ENCODE measurements around the gene KCNAB2.

KCNAB2 gene

DNA sequence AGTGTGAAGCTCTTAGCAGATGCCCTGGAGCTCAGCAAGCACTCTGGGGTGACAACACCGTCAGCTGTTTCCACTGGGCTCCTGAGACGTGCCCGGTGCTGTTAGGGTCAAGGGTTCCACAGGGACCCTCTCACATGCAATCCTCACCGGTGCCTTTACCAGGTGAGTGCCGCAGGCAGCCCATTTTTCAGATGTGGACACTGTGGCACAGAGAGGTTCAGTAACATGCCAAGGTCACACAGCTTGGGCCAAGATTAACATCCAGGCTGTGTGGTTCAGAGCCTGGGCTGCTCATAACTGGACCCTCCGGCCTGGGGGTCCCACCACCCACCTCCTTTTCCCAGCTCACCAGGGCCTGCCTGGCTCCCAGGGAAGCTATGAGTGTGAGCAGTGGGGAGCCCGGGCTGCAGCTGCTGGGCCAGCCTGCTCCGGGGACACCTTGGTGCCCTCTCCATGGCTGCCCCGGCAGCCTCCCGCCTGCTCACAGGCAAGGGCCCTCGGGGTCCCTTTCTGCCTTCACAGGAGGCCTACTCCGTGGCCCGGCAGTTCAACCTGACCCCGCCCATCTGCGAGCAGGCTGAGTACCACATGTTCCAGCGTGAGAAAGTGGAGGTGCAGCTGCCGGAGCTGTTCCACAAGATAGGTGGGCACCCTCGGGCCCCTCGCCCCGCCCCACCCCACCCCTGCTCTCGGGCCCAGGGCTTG, 49.3 kb downstream of the KCNAB2 start:
- TF ChIP-seq SNAI2 (CRISPR knock-in tag; IDR thresholded peaks at IDR 0.05) (no peak), ZNF8 (CRISPR knock-in tag; IDR thresholded peaks at IDR 0.05) (no peak), ZFP30 (CRISPR knock-in tag; IDR thresholded peaks at IDR 0.05) (no peak), ARNTL (CRISPR knock-in tag; IDR thresholded peaks at IDR 0.05; ENCODE audit: borderline replicate concordance, low read depth) (no peak), PPARA (CRISPR knock-in tag; IDR thresholded peaks at IDR 0.05; ENCODE audit: borderline replicate concordance) (no peak), TOX (CRISPR knock-in tag; IDR thresholded peaks at IDR 0.05; ENCODE audit: borderline replicate concordance) (no peak), ESRRG (CRISPR knock-in tag; IDR thresholded peaks at IDR 0.05) (no peak), ISL1 (CRISPR knock-in tag; IDR thresholded peaks at IDR 0.05) (no peak), TCF4 (CRISPR knock-in tag; IDR thresholded peaks at IDR 0.05; ENCODE audit: borderline replicate concordance) (no peak)
- TF ChIP-seq, protein P1, sequence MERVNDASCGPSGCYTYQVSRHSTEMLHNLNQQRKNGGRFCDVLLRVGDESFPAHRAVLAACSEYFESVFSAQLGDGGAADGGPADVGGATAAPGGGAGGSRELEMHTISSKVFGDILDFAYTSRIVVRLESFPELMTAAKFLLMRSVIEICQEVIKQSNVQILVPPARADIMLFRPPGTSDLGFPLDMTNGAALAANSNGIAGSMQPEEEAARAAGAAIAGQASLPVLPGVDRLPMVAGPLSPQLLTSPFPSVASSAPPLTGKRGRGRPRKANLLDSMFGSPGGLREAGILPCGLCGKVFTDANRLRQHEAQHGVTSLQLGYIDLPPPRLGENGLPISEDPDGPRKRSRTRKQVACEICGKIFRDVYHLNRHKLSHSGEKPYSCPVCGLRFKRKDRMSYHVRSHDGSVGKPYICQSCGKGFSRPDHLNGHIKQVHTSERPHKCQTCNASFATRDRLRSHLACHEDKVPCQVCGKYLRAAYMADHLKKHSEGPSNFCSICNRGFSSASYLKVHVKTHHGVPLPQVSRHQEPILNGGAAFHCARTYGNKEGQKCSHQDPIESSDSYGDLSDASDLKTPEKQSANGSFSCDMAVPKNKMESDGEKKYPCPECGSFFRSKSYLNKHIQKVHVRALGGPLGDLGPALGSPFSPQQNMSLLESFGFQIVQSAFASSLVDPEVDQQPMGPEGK (CRISPR knock-in tag; IDR thresholded peaks at IDR 0.05; ENCODE audit: borderline replicate concordance) = no peak
- ATAC-seq = no peak

DNA sequence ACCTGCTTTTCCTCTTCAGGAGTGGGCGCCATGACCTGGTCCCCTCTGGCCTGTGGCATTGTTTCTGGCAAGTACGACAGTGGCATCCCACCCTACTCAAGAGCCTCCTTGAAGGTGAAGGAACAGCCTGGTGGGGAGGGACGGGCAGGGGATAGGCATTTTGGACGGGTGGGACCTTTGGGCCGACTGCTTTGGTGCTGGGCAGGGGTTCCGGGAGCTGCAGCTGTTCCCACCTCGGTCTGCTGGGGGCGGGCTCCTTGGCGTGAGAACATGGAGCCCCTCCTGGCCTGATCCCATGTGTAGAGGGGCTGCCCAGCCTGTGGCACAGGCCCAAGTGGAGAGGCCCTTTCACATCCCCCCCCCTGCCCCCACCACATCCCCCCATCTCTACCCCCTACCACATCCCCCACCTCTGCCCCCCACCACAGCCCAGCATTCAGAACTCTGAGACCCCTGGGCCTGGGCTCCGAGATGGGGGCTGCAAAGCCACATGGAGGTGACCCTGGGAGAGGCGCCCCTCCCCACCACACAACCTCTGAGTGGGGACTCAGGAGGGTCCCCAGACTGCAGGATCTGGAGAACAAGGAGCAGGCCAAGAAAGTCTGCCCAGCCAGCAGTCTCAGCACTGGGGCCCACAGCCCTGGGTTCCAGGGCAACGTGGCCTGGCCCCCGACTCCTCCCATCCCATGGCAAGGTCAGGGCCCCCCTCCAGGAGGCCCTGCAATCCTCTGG, 50.0 kb downstream of the KCNAB2 start:
- ATAC-seq = no peak
- no peak for TF ChIP-seq GLIS3 (CRISPR knock-in tag; IDR thresholded peaks at IDR 0.05)
- TF ChIP-seq ZFP3 (CRISPR knock-in tag; IDR thresholded peaks at IDR 0.05) = no peak

- no peak for ATAC-seq
- no peak for TF ChIP-seq ZFP30 (CRISPR knock-in tag; IDR thresholded peaks at IDR 0.05)
- no peak for TF ChIP-seq OSR1 (CRISPR knock-in tag; IDR thresholded peaks at IDR 0.05)
- TF ChIP-seq ESRRG (CRISPR knock-in tag; IDR thresholded peaks at IDR 0.05) = no peak
Measured at GRCh38 chr1:6096243-6097116, 50.8 kb downstream of the KCNAB2 start.

GRCh38 chr1:6097117-6097595, 51.5 kb downstream of the KCNAB2 start:
- no peak for ATAC-seq
- TF ChIP-seq, protein P2, sequence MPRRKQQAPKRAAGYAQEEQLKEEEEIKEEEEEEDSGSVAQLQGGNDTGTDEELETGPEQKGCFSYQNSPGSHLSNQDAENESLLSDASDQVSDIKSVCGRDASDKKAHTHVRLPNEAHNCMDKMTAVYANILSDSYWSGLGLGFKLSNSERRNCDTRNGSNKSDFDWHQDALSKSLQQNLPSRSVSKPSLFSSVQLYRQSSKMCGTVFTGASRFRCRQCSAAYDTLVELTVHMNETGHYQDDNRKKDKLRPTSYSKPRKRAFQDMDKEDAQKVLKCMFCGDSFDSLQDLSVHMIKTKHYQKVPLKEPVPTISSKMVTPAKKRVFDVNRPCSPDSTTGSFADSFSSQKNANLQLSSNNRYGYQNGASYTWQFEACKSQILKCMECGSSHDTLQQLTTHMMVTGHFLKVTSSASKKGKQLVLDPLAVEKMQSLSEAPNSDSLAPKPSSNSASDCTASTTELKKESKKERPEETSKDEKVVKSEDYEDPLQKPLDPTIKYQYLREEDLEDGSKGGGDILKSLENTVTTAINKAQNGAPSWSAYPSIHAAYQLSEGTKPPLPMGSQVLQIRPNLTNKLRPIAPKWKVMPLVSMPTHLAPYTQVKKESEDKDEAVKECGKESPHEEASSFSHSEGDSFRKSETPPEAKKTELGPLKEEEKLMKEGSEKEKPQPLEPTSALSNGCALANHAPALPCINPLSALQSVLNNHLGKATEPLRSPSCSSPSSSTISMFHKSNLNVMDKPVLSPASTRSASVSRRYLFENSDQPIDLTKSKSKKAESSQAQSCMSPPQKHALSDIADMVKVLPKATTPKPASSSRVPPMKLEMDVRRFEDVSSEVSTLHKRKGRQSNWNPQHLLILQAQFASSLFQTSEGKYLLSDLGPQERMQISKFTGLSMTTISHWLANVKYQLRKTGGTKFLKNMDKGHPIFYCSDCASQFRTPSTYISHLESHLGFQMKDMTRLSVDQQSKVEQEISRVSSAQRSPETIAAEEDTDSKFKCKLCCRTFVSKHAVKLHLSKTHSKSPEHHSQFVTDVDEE (CRISPR knock-in tag; IDR thresholded peaks at IDR 0.05) = no peak
- TF ChIP-seq SNAI2 (CRISPR knock-in tag; IDR thresholded peaks at IDR 0.05) (no peak), ARNTL (CRISPR knock-in tag; IDR thresholded peaks at IDR 0.05; ENCODE audit: borderline replicate concordance, low read depth) (no peak), CREB5 (CRISPR knock-in tag; IDR thresholded peaks at IDR 0.05; ENCODE audit: low read depth) (no peak), TCF4 (CRISPR knock-in tag; IDR thresholded peaks at IDR 0.05; ENCODE audit: borderline replicate concordance) (no peak), CSDC2 (CRISPR knock-in tag; IDR thresholded peaks at IDR 0.05) (no peak), ZNF8 (CRISPR knock-in tag; IDR thresholded peaks at IDR 0.05) (no peak), ZNF70 (CRISPR knock-in tag; IDR thresholded peaks at IDR 0.05) (no peak), ISL1 (CRISPR knock-in tag; IDR thresholded peaks at IDR 0.05) (no peak), ZC3H10 (CRISPR knock-in tag; IDR thresholded peaks at IDR 0.05) (no peak)

- no peak for ATAC-seq
- TF ChIP-seq OSR1 (CRISPR knock-in tag; IDR thresholded peaks at IDR 0.05) (no peak), GLIS3 (CRISPR knock-in tag; IDR thresholded peaks at IDR 0.05) (no peak), TOX (CRISPR knock-in tag; IDR thresholded peaks at IDR 0.05; ENCODE audit: borderline replicate concordance) (no peak), PPARA (CRISPR knock-in tag; IDR thresholded peaks at IDR 0.05; ENCODE audit: borderline replicate concordance) (no peak), ZC3H10 (CRISPR knock-in tag; IDR thresholded peaks at IDR 0.05) (no peak), RARB (CRISPR knock-in tag; IDR thresholded peaks at IDR 0.05) (no peak)
- TF ChIP-seq, protein P2 (CRISPR knock-in tag; IDR thresholded peaks at IDR 0.05) = no peak
- TF ChIP-seq, protein P3, sequence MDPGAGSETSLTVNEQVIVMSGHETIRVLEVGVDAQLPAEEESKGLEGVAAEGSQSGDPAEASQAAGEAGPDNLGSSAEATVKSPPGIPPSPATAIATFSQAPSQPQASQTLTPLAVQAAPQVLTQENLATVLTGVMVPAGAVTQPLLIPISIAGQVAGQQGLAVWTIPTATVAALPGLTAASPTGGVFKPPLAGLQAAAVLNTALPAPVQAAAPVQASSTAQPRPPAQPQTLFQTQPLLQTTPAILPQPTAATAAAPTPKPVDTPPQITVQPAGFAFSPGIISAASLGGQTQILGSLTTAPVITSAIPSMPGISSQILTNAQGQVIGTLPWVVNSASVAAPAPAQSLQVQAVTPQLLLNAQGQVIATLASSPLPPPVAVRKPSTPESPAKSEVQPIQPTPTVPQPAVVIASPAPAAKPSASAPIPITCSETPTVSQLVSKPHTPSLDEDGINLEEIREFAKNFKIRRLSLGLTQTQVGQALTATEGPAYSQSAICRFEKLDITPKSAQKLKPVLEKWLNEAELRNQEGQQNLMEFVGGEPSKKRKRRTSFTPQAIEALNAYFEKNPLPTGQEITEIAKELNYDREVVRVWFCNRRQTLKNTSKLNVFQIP (CRISPR knock-in tag; IDR thresholded peaks at IDR 0.05; ENCODE audit: borderline replicate concordance, low read depth) = no peak
Measured at GRCh38 chr1:6097824-6098223, 52.1 kb downstream of the KCNAB2 start.

Measured in SK-N-SH treated with all-trans-retinoic acid at 6 μM for 48 hours (cell line).